ENCODE data around the gene THNSL1. TPM values are rescaled to one million over a fixed set of nuclear protein-coding genes. Genes with fewer than 3 reads are reported as not detected.

The THNSL1 gene
- total RNA-seq, 1 donor from 2014 or later, result 10.2 TPM

- TF ChIP-seq CTCF (conservative IDR thresholded peaks at IDR 0.05), result no peak
- H3K4me1 Mint-ChIP-seq (ENCODE audit: unreplicated experiment), result no peaks in the 10 kb centered on the region
- no peak overlapping the region for H3K27ac Mint-ChIP-seq
- no peak overlapping the region for H3K4me3 Mint-ChIP-seq
- no peaks in the 10 kb centered on the region for H3K9me3 Mint-ChIP-seq
- no peaks in the 10 kb centered on the region for H3K27me3 Mint-ChIP-seq
- H3K36me3 Mint-ChIP-seq, result no peaks in the 10 kb centered on the region
- no peak for DNase-seq (ENCODE audit: extremely low spot score, unreplicated experiment)
Measured at GRCh38 chr10:24973163-24973562, 43.2 kb upstream of the THNSL1 start.

GRCh38 chr10:24974976-24975375 is 41.4 kb upstream of the THNSL1 start:
- TF ChIP-seq CTCF (conservative IDR thresholded peaks at IDR 0.05), result no peak
- no peak for DNase-seq (ENCODE audit: extremely low spot score, unreplicated experiment)
- no peaks in the 10 kb centered on the region for H3K27me3 Mint-ChIP-seq
- H3K4me3 Mint-ChIP-seq, result no peak overlapping the region
- no peaks in the 10 kb centered on the region for H3K9me3 Mint-ChIP-seq
- no peaks in the 10 kb centered on the region for H3K36me3 Mint-ChIP-seq
- no peaks in the 10 kb centered on the region for H3K4me1 Mint-ChIP-seq (ENCODE audit: unreplicated experiment)
- no peak overlapping the region for H3K27ac Mint-ChIP-seq

- Mint-ChIP-seq H3K9me3 (no peaks in the 10 kb centered on the region), H3K4me1 (ENCODE audit: unreplicated experiment) (no peaks in the 10 kb centered on the region), H3K36me3 (no peaks in the 10 kb centered on the region), H3K27me3 (no peaks in the 10 kb centered on the region), H3K27ac (no peak overlapping the region), H3K4me3 (no peak overlapping the region)
- no peak for TF ChIP-seq CTCF (conservative IDR thresholded peaks at IDR 0.05)
- no peak for DNase-seq (ENCODE audit: extremely low spot score, unreplicated experiment)
Measured at GRCh38 chr10:24979685-24980084, 36.7 kb upstream of the THNSL1 start.

- Mint-ChIP-seq H3K9me3 (no peaks in the 10 kb centered on the region), H3K36me3 (no peaks in the 10 kb centered on the region), H3K27ac (no peak overlapping the region), H3K4me3 (no peak overlapping the region), H3K4me1 (ENCODE audit: unreplicated experiment) (no peaks in the 10 kb centered on the region), H3K27me3 (no peaks in the 10 kb centered on the region)
- no peak for DNase-seq (ENCODE audit: extremely low spot score, unreplicated experiment)
- TF ChIP-seq CTCF (conservative IDR thresholded peaks at IDR 0.05), result no peak
Measured at GRCh38 chr10:24981161-24981710, 35.2 kb upstream of the THNSL1 start.

- Mint-ChIP-seq H3K4me1 (ENCODE audit: unreplicated experiment) (no peaks in the 10 kb centered on the region), H3K9me3 (no peaks in the 10 kb centered on the region), H3K27ac (no peak overlapping the region), H3K4me3 (no peak overlapping the region), H3K27me3 (no peaks in the 10 kb centered on the region), H3K36me3 (no peaks in the 10 kb centered on the region)
- DNase-seq (ENCODE audit: extremely low spot score, unreplicated experiment), result no peak
- no peak for TF ChIP-seq CTCF (conservative IDR thresholded peaks at IDR 0.05)
Measured at GRCh38 chr10:24982319-24983112, 33.9 kb upstream of the THNSL1 start.

Measured in type B pancreatic cell (in vitro differentiated cells).